ENCODE measurements around the gene RNASE11. TPM values are rescaled to one million over a fixed set of nuclear protein-coding genes. Genes with fewer than 3 reads are reported as not detected.
"Not testable (repeated sequence)": the region's sequence is repeated elsewhere in the genome, so short reads cannot be mapped to it uniquely, and the experiment has no call there.

Gene RNASE11
- polyA plus RNA-seq, 1 donor: not detected

GRCh38 chr14:20578325-20578724, 9.5 kb downstream of the RNASE11 start:
- DNase-seq: no peak

DNA sequence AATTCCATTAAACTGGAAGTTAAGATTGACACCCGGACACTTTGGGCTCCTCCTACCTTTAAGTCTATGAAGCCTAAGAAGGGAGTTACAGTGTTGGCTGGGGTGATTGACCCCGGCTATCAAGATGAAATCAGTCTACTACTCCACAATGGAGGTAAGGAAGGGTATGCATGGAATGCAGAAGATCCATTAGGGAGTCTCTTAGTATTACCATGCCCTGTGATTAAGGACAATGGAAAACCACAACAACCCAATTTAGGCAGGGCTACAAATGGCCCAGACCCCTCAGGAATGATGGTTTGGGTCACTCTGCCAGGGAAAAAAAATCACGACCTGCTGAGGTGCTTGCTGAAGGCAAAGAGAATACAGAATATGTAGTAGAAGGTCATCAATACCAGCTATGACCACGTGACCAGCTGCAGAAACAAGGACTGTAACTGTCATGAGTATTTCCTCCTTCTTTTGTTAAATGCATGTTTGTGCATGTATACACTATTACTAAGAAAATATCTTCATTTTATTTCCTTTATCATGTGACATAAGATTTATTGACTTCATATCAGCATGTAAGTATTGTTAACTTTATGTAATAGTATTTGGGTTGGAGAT, 15.3 kb downstream of the RNASE11 start:
- DNase-seq: not testable (repeated sequence)

- not testable (repeated sequence) for DNase-seq
These were observed 17.1 kb downstream of the RNASE11 start for GRCh38 chr14:20570720-20571119.

DNA sequence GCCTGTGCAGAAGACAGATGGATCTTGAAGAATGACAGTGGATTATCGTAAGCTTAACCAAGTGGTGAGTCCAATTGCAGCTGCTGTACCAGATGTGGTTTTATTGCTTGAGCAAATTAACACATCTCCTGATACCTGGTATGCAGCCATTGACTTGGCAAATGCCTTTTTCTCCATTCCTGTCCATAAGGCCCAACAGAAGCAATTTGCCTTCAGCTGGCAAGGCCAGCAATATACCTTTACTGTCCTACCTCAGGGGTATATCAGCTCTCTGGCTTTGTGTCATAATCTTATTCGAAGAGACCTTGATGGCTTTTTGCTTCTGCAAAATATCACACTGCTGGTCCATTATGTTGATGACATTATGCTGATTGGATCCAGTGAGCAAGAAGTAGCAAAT, 17.9 kb downstream of the RNASE11 start:
- DNase-seq: not testable (repeated sequence)

- DNase-seq: no peak
These were observed 18.7 kb downstream of the RNASE11 start for GRCh38 chr14:20569066-20569465.

DNA sequence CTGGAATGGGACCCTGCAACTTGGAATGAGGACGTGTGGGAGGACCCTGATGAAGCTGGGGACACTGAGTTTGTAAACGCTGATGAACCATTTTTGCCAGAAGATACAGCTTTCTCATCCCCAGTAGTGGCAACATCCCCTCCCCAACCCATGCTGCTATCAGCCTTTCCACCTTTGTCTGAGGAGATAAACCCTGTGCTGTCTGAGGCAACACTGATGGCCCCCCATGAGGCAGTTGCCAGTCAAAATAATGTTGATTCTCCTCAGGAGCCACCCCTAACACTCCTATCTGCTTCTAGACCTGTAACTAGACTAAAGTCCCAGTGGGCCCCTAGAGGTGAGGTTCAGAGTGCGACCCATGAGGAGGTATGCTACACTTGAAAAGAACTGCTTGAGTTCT, 19.4 kb downstream of the RNASE11 start:
- no peak for DNase-seq

DNA sequence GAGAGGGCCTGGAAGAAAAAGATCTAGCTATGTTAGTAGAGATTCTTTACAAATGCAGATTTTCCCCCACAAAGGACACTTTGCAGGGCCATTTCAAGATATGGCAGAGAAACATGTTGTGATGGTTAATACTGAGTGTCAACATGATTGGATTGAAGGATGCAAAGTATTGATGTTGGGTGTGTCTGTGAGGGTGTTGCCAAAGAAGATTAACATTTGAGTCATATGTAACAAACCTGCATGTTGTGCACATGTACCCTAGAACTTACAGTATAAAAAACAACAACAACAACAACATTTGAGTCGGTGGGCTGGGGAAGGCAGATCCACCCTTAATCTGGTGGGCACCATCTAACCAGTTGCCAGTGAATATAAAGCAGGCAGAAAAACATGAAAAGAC, 20.6 kb downstream of the RNASE11 start:
- not testable (repeated sequence) for DNase-seq

GRCh38 chr14:20564501-20564997, 23.3 kb downstream of the RNASE11 start:
- DNase-seq: no peak

DNA sequence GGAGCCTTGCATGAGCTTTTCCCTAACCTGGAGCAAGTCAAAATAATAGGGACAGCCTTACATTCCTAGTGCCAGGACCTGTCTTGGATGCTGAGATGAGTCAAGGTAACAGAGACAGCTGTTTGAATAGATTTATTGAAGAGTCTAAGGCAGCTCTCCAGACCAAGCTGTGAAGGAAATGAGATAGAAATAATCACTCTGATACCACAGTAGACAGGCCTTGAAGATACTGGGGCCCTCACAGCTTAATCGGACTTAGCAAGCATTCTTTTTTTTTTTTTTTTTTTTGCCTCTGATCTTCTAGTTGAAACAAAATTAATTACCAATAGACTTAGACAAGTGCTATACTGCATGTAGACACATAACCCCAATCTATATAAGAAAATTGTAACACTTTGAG, 23.8 kb downstream of the RNASE11 start:
- no peak for DNase-seq

DNA sequence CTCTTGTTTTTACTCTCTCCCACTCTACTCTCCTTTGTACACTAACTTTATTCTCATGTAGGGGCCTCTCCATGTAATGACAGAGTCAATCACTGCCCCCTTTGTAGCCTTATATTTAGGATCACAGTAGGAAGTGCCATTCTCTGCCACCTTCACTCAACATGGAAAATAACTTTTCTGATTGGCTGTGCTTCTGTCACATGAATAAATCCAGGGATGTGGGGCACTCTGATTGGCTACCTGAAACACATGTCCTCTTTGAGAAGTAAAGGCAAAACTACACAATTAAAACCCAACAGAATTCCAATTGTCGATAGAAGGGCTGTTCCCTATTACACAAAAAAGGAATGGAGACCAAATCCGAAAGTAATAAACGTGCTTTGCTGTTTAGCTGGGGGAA, 26.8 kb downstream of the RNASE11 start, which contains the start of gene RNASE9:
RNASE9 (minus strand) TSS at position 87 of the 400 bp plus-strand sequence.
- no peak for DNase-seq

GRCh38 chr14:20559461-20559904, 28.3 kb downstream of the RNASE11 start:
- no peak for DNase-seq

- DNase-seq: no peak
These were observed 30.6 kb downstream of the RNASE11 start for GRCh38 chr14:20557212-20557542.

- DNase-seq: no peak
These were observed 31.1 kb downstream of the RNASE11 start for GRCh38 chr14:20556500-20557211.

- no peak for DNase-seq
These were observed 32.0 kb downstream of the RNASE11 start for GRCh38 chr14:20555845-20556244.

GRCh38 chr14:20553024-20553423, 34.8 kb downstream of the RNASE11 start:
- no peak for DNase-seq

DNA sequence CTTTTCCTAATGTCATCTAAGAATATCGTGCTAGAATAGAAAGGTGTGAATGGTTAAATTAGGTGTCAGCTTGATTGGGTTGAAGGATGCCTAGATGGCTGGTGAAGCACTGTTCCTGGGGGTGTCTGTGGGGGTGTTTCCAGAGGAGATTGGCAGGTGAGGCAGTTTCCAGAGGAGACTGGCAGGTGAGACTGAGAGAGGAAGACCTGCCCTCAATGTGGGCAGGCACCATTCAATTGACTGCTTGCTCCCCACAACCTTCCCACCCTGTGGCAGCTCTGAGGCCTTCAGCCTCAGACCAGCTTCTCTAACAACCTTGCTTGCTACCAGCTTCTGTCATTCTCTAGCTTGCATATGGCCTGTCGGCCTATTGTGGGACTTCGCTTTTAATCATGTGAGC, 36.2 kb downstream of the RNASE11 start:
- DNase-seq: no peak

- no peak for DNase-seq
These were observed 36.9 kb downstream of the RNASE11 start for GRCh38 chr14:20550926-20551325.

DNA sequence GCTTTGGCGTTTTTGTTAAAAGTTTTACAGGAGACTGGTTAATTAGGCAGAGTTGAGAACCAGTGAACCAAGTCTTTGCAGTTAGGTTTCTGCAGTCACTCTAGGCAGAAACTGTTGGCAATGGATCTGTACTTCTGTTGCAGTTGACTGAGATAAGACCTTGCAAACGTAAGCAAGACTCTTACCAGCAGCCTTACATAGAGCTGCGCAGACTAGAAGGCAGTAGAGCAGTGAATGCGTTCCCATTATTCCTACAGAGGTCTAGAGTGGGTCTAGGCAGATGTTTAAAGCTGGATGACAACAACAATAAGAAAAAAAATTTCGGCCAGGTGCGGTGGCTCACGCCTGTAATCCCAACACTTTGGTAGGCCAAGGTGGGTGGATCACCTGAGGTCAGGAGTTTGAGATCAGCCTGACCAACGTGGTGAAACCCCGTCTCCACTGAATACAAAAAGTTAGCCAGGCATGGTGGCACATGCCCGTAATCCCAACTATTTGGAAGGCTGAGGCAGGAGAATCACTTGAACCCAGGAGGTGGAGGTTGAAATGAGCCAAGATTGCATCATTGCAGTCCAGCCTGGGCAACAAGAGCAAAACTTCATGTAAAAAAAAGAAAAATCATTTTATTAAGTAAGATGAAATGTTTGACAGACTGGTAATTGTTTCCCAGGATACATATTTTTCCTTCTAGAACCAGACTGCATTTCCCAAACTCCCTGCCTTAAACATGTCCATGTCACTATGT, 39.2 kb downstream of the RNASE11 start:
- no peak for DNase-seq

- DNase-seq: no peak
These were observed 40.9 kb downstream of the RNASE11 start for GRCh38 chr14:20546877-20547276.

DNA sequence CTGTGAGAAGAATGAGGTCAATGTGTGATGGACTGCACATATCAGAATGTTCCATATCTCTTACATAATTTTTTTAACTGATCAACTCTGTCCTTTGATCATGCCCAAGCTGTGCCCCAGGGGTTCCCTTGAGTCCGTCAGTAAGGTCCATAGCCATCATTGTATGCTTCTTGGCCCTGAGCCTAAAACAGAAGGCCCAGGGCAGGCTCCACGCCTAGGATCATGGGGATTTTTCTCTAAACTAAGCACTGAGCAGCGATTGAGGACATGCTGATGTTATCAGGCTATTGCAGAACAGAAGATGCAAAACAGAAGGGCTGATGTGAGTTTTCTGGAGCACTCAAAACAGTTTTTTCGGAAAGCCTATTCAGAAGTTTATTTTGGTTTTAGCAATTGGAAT, 47.9 kb downstream of the RNASE11 start:
- no peak for DNase-seq
